Thyroid gland (tissue), 4 donors: ENCODE measurements around the gene TRIB2.

ENCODE experiments used
- CTCF ChIP-seq, 6 experiments: fragments of 200-600 bp in 3 of 6; fragments of 450-650 bp in 3 of 6; sonication (generic) in 3 of 6; IDR thresholded peaks; one replicate each; pipeline ENCODE4 v1.5.1; 2016 to 2019; ENCODE audit warnings: antibody characterized with exemption in 6 of 6, mild to moderate bottlenecking in 2 of 6, inconsistent platforms in 1 of 6, moderate library complexity in 1 of 6
- POLR2A ChIP-seq, 2 donors: fragments of 450-650 bp; IDR thresholded peaks; one replicate each; pipeline ENCODE4 v1.6.1; 2017; ENCODE audit warnings: antibody characterized with exemption in 2 of 2, mild to moderate bottlenecking in 2 of 2, moderate library complexity in 1 of 2

GRCh38 chr2:12769492-12770105, 52.9 kb downstream of the TRIB2 start:
- TF ChIP-seq CTCF (IDR thresholded peaks at IDR 0.05) = no peak
- no peak for TF ChIP-seq POLR2A (IDR thresholded peaks at IDR 0.05)
